ENCODE measurements around the gene OSBPL2. TPM values are rescaled to one million over a fixed set of nuclear protein-coding genes. Genes with fewer than 3 reads are reported as not detected.

The OSBPL2 gene
- total RNA-seq, 1 donor from 2014 or later, result 58.5 TPM

DNA sequence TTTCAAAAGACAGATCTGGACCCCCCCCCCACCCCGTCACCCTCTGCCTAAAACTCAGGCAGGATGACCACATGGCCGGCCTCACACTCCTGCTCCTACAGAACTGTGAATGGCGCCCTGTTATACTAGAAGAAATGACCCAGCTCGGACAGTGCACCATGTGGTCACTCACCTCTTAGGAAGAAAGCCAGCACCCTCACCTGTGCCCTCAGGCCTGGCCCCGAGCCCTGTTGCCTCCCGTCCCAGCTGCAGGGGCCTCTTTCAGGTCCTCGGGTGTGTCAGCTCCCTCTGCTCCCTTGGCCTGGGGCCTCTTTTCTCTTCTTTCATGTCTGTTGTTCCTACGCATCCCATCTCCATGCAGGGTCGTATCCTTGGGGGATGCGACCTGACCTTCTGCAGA is 23.7 kb downstream of the OSBPL2 start:
- no peak for ATAC-seq

DNA sequence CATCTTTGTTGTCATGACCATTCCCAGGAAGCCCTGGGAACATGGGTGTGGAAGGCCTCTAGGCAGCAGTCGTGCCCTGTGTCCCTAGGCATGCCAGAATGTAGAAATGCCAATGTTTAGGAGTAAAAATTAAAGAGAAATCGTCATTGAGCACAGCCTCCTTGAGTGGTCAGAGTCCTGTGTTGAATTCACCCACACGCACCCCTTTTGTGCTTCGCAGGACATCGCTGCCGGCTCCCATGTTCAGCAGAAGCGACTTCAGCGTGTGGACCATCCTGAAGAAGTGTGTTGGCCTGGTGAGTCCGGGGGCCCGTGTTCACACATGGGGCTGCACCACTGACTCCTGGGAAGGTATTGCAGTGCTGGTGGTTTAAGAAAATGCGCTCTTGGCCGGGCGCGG is 25.1 kb downstream of the OSBPL2 start:
- no peak for ATAC-seq

DNA sequence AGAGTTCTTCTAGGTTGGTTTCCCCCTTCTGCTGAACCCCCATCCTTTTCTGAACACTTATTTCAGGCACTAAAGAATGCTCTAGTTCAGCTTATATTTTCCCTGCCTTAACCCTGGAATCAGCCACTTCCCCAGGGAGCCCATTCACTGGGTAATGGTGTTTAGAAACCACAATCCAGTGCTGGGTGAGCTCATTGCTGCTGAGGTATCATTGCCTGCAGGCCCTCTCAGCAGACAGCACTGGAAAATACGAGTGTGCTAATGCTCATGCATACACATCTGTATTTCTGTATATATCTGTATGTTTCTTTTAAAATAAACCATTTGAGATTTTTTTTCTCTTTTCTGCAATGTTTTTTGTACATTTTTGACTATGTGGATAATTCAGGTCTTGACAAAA is 27.0 kb downstream of the OSBPL2 start:
- ATAC-seq, result no peak

DNA sequence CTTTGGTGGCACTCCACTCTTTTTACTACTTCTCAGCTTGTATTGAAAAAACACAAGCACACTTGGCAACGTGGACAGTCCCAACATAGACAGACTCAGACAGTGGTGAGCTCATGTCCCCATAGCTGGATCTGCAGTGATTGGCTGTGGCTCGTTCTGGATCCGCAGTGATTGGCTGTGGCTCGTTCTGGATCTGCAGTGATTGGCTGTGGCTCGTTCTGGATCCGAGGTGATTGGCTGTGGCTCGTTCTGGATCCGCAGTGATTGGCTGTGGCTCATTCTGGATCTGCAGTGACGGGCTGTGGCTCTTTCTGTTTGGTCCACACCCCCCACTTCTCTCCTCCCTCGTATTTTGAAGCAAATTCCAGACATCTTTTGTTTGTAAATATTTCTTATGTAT is 28.0 kb downstream of the OSBPL2 start:
- ATAC-seq, result no peak

DNA sequence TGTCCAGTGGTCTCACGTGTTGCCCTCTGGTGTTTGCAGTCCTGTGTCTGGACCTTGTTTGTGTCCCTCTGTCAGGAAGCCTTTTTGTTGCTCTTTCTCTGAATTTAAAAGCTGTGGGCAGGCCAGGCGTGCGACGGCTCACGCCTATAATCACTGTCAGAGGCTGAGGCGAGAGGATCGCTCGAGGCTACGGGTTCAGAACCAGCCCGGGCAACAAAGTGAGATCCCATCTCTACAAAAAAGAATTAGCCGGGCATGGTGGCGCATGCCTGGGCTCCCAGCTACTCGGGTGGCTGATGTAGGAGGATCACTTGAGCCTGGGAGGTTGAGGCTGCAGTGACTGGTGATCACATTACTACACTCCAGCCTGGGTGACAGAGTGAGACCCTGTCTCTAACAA is 28.5 kb downstream of the OSBPL2 start:
- no peak for ATAC-seq

DNA sequence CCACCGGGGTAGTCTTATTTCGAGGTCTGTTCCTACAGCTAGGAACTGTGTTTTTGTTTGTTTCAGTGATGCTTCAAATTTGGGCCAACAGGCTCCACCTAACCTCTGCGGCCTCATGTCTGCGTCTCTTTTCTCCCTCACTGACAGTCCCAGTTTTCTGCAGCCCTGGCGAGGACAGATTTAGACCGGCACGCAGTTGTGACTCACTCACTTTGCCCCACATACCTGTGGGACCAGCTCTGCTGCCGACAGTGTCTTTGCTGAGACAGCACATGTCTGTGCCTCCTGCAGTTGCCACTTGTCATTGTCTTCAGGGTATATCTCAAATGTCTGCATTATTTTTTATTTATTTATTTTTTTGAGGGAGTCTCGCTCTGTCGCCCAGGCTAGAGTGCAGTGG is 29.2 kb downstream of the OSBPL2 start:
- peak; percentile 96 for ATAC-seq

DNA sequence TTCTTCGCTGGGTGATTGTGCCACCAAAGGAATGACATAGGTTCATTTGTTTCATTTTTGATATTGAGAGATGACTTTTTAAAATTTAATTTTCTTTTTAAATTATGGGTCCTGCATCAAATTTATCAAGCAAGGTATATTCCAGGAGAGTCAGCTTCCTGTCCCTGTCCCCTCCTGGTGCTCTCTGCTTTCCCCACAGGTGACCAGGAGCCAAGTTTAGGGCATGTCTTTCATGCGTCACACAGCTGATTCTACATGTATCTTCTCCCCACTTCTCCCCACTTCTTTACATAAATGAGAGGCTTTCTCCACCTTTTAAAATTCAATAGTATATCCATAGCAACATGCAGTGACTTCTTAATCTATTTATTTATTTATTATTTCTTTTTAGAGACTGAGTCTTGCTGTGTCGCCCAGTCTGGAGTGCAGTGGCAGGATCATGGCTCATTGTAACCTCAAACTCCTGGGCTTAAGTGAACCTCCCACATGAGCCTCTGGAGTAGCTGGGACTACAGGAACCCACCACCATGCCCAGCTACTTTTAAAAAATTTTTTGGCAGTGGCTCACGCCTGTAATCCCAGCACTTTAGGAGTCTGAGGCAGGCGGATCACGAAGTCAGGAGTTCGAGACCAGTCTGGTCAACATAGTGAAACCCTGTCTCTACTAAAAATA is 30.0 kb downstream of the OSBPL2 start:
- ATAC-seq, result no peak

DNA sequence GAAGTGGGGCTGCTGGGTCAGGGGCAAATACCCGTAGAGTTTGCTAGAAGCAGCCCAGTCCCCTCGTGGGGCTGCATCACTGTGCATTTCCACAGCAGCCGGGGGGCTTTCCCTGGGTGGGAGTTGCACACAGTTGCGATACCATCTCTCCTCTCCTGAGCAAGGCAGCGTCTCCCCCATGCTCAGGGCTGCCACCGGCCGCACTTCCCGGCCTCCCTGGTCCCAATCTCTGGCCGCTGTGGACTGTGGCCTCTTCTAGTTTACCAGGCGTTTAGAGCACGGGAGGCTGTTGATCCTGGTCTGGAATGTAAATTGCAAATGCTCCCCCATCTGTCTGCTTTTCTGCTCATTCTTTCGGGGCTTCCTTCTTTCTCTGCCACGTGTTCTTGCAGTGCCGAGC is 31.1 kb downstream of the OSBPL2 start:
- ATAC-seq, result no peak

DNA sequence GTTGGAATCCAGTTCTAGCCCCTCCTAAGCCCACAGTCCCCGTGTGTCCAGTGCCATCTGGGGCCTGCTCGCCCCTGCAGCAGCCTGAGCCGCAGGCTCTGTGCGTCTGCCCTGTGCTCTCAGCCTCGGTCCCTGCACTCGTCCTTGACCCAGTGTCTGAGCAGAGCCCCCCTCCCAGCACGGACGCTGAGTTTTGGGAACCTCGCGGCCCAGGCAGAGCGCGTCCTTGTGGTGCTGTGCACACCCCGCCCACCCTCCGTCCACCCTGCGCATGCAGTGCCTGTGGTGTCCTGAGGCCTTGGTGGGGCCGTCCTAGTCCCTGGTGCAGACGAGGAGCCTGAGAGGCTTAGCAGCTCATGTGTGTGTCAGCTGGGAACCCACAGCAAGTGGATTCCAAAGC is 31.6 kb downstream of the OSBPL2 start:
- no peak for ATAC-seq

DNA sequence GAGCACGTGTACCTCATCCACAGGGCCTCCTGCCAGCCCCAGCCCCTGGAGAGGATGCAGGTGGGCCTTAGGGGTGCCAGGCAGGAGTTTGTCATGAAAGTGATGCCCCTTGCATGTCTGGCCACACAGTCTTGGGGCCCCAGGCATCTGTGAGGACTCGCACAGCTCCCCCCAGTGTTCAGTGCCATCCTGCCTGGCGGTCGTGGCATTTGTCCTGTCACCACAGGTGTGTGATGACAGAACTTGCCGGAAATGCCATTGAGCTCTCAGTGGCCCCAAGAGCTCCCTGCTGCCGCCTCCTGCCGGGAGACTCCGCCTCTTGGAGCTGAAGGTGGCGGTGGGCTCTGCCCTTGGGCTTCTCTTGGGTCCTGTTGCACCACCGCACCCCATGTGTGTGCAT is 33.9 kb downstream of the OSBPL2 start:
- no peak for ATAC-seq

DNA sequence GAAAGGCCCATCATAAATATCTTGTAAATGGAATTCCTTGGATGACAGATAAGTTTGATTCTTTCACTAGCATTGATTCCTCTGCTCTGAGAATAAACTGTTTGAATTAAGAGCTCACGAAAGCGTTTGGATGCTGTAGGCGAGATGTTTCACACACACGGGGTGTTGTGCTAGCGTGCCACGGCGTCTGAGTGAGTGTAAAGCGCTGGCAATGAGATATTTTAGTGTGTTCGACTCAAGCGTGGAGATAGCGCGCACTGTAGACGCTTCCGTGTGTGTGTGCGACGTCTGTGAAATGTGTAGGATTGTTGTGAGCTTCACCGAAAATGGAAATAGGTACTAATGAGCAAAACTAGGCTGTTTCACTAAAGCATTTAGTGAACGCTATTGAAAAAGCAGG is 35.1 kb downstream of the OSBPL2 start:
- ATAC-seq, result no peak

DNA sequence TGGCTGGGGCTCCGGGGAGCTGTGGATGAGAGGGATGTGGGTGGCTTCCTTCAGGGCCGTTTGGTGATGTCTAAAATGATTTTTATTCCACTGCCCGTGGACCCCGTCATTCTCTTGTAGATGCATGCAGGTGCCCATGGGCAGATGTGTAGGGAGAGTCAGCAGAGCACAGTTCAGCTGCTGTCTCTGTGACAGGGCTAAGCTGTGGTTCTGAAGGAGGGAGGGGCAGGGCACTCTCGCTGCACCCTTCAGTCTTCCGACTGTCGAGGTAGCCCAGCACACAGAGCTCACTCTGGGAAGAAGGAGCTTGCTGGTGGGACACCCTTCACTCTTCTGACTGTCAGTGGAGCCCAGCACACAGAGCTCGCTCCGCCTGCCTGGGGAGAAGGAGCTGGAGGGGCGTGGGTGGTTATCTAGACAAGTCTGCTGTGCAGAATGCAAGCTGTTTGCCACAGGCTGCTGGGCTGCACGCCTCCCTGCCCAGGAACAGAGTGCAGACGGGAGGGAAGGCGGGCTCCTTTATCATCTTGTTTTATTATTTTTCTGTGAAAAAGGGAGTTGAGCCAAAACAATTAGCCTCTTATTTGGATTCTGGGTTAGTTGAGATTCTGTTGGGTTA is 36.1 kb downstream of the OSBPL2 start:
- no peak for ATAC-seq

DNA sequence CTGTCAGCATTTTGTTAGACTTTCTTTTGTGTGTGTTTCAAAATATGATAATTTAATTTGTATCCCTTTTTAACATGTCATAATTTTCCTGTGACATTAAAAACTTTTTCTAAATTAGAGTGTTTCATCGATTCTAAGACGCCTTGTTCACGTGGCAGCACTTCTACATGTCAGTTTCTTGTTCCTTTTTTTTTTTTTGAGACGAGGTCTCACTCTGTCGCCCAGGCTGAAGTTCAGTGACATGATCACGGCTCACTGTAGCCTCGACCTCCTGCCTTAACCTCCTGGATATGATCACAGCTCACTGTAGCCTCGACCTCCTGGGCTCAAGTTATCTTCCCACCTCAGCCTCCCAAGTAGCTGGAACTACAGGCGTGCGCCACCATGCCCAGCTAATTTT is 36.9 kb downstream of the OSBPL2 start:
- ATAC-seq, result no peak

DNA sequence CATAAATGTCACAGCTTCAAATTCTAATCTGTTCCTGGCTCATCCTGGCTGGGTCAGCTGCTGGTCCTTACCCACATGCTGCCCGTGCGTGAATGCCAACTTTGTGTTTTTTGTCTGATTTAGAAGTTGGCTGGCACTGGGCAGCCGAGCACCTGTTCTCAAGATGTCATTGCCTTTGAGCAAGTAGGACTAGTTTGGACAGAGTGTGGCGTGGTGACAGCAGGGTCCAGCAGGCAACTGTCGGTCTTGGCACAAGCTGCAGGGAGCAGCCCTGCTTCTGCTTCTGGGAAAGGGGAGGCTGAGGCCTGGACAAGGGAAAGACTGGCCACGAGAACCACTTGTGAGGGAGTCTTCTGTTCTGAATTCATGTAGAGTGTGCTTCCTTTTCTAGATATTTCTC is 38.1 kb downstream of the OSBPL2 start:
- no peak for ATAC-seq

DNA sequence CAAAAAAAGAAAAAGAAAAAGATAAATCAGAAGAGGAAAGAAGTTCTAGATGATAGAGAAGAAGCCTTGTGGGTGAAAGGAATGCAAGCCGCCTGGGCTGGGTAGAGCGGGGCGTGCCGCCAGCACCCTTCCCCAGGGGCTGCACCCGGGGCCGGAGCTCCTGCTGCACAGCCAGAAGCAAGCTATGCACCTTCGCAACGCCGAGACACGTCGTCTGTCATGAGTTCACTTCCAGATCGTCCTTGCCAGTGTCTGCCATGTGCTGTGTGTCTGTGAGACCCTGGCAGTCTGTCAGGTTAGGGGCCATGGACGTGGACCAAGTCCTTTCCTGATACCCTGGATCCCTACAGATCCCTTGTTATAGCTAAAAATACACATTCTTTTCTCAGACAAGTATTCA is 38.9 kb downstream of the OSBPL2 start:
- no peak for ATAC-seq

DNA sequence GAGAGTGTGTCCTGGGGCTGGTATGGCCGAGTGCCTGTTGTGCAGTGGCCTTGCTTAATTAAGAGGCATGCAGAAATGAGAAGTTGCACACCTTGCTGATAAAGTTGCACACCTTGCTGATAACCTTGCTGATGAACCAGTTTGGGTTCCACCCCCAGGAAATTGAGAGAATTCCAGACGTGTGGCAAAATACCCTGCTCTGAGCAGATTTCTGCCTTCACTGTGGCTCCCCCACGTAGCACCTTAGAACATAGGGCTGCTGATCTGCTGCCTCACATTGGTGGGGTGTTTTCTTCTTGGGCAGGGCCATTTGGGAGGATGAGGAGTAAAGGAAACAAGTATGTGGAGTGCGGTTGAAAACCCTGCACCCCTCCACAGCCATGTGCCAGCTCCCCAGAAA is 42.0 kb downstream of the OSBPL2 start:
- ATAC-seq, result no peak

DNA sequence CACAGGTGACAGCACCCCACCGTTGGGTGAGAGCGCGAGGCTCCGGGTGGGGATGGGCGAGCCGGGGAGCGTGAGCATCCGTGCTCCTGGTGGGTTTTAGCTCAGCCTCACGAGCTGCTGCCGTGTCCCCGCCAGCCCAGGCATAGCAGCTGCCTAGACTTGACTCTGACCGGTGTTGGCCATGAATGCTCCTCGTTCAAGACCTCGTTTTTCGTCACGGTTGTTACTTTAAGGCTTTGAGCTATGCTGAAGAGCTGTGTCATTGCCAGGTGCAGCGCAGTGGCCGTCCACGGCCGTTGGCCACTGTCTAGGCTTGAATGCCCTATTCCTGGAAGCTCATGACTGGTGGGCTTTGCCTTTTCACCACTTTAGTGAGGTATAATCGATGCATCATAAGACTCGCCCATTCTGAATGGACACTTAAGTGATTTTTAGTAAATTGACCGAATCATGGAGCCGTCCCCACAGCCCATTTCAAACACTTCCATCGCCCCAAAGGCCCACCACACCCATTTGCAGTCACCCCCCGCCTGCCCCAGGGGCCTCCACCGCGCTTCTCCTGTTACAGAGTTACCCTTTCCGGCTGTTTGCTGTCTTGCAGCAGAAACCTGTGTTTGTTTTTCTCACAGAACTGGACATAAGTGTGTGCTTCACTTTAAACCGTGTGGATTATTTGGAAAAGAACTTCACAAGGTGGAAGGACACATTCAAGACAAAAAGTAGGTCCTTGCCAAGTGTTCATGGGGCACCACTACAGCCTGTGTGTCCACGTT is 43.0 kb downstream of the OSBPL2 start:
- ATAC-seq, result no peak

DNA sequence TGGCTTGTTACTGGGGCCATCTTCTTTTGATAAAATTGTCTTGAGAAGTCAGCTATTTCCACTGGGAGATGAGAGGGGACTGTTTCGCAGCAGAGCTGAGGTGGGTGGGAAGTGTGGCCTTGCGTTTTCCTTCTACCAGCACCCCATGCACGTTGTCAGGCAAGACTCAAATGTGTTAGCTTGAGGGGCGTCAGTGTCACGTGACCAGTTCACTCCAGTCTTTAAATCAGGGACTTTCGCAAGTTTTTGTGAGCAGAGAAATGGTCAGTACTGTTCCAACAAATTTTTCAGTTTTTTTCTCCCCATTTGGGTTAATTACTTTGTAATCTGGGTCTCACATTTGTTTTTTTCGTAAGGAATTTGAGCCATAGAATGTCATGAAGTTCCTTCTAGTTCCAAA is 43.8 kb downstream of the OSBPL2 start:
- no peak for ATAC-seq

DNA sequence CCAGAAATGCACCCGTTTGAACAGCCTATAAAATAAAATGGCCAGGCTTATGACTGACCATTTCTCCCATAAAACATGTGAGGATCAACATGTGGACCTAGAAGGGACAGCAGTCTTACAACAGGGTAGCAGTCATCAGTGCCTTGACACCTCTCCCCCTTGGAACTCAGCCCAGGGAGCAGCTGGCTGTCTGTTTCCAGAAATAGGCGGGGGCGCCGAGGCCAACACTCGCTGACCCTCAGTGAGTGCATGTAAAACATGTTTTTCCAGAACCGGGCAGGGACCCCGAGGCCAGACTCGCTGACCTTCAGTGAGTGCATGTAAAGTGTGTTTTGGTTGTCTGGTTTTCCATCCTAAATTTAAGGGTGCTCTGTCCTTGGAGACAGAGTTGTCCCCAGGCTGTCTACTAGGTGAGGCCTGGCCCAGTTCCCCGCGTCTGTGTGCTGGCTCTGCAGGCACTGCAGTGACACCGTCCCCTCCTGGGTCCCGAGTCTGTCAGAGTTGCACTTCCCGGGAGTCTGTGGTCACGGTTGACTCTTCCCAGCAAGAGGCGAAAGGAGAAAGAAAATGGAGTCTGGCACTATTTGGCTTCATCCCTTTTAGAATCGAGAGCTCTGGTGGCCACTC is 44.7 kb downstream of the OSBPL2 start:
- ATAC-seq, result no peak

DNA sequence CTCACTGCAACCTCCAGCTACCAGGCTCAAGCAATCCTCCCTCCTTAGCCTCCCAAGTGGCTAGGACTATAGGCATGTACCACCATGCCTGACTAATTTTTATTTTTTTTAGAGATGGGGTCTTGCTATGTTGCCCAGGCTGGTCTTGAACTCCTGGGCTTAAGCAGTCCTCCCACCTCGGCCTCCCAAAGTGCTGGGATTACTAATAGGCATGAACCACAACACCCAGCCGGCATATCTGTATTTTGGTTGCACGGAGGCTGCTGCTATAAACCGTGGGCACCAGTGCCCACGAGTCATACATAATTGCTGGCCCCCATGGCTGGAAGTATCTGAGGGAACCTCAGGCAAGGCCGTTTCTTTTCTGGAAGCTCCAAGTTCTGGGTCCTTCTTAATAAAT is 46.1 kb downstream of the OSBPL2 start:
- ATAC-seq, result no peak

DNA sequence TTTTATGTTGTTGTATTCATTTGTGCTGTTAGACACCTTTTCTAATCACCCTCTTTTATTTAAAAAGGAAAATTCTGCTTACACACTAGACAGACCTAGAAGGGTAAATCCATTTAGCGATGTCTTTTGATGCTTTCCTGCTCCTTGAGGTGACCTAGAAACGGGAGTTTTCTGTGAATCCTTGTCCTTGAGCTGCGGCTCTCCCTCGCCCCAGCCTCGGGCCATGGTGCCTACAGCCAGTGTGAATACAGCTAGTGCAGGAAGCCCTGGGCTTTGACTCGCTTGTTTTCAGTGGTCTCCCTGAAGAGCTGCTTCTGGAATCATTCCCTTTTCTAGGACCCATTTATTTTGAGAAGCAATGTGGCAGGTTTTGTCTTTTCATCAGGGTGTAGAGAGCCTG is 46.8 kb downstream of the OSBPL2 start:
- ATAC-seq, result no peak

DNA sequence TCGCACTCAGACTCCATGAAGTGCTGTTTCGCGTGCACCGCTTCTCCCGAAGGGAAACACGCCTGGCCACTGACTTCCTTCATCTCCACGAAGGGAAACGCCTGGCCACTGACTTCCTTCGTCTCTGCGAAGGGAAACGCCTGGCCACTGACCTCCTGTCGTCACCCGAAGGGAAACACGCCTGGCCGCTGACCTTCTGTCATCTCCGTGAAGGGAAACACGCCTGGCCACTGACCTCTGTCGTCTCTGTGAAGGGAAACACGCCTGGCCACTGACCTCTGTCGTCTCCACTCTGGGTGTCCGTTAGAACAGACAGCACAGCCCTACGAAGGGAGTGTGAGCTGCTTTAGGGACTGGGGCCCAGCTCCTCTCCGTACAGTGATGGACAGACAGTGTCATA is 47.4 kb downstream of the OSBPL2 start:
- ATAC-seq, result peak; percentile 36

DNA sequence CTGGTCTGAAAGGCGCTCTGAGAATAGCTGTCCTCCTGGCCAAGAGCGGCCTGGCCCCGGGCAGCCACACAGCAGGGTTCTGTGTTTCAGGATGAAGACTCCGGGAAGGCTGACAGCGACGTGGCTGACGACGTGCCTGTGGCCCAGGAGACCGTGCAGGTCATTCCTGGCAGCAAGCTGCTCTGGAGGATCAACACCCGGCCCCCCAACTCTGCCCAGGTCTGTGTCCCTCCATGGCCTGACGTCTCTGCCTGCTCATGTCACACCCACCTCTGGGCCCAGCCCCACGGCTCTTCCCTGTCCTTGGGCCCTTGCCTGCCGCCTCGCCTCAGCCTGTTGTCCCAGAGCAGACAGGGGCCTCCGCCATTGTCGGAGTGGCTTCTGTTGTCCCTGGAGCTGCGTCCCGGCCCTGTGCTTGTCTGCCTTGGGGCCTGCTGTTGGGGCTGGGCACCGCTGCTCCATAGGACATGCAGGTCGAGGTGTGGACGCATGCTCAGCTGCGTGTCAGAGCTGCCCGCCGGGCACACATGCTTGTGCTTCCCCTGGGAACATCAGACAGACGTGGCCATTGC is 48.3 kb downstream of the OSBPL2 start:
- ATAC-seq, result no peak
